Activated naive CD4-positive, alpha-beta T cell treated with anti-CD3 and anti-CD28 coated beads, Interleukin-2, amount 50 U/mL, for 72 hours (primary cell): ENCODE data around the gene DLGAP4. TPM values are rescaled to one million over a fixed set of nuclear protein-coding genes. Genes with fewer than 3 reads are reported as not detected.

Experiments used
- ATAC-seq, 2 donors: fragments of 150-1000 bp; cut with Tn5 transposase; 2 replicates each; pipeline ENCODE4 v1.10.0; 2021; ENCODE audit warnings: mild to moderate bottlenecking in 2 of 2, moderate library complexity in 2 of 2
- DNase-seq, 2 donors: peaks; one replicate each; pipeline ENCODE4 v3.0.0; 2021 to 2022; ENCODE audit warnings: low spot score in 2 of 2
- H3K27ac Mint-ChIP-seq, 2 donors: one replicate each; pipeline ENCODE4 v1.8.0; 2022; ENCODE audit warnings: mild to moderate bottlenecking in 2 of 2, mixed read lengths in 2 of 2
- H3K36me3 Mint-ChIP-seq, 2 donors: one replicate each; pipeline ENCODE4 v1.8.0; 2022; ENCODE audit warnings: mixed read lengths in 2 of 2
- H3K9me3 Mint-ChIP-seq, 2 donors: one replicate each; pipeline ENCODE4 v1.8.0; 2022; ENCODE audit warnings: mixed read lengths in 2 of 2
- total RNA-seq, 2 donors: library from RNA; stranded (reverse); gene quantifications; one replicate each; pipeline ENCODE4 v1.2.3, GENCODE V29; 2022

Gene DLGAP4
- total RNA-seq, 2 donors from 2014 or later: 29.7 to 40.2 TPM

GRCh38 chr20:36396340-36396739 lies 90.2 kb downstream of the DLGAP4 start:
- H3K27ac Mint-ChIP-seq: no peak overlapping the region
- H3K36me3 Mint-ChIP-seq: no peaks in the 10 kb centered on the region
- H3K9me3 Mint-ChIP-seq: peaks cover 0 to 6% of the 10 kb centered on the region in 2 donors
- ATAC-seq (no peak), DNase-seq (no peak)

DNA sequence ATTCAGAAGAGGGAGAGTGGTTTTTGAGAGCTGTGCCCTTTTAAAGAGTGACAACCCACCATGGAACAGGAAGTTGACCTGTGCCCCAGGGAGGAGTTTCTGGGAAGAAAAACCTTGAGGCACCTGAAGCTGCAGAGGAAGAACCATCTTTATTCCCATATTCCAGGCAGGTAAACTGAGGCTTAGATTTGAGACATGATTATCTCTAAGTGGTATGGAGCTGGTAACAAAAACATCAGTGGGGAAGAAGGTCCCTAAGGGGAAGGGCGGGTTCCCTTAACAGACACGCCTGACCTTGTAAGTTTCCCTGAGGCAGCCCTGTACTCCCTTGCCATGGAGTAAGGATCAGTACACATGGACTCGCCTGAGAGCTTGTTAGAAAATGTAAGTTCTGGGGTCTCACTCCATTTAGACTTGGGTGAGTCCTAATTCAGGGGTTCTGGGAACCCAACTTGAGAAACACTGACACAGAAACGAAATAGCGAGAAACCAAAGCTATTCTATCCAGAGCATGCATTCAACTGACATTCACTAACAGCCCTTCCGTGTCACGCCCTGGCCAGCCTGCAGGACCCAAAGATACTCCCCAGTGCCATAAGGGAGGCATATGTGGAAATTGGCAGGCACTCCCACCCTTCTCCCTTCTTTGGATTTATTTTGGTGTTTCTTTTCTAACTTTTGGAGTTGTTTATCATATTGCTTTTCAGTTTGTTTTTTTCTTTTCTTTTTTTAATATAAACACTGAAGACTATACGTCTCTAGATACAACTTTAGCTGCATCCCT lies 90.9 kb downstream of the DLGAP4 start:
- Mint-ChIP-seq H3K9me3 (peaks cover 0 to 6% of the 10 kb centered on the region in 2 donors), H3K36me3 (no peaks in the 10 kb centered on the region), H3K27ac (peak overlapping the region in 1 of 2 donors; percentile 8)
- no peak for ATAC-seq
- no peak for DNase-seq

- Mint-ChIP-seq H3K27ac (no peak overlapping the region), H3K36me3 (no peaks in the 10 kb centered on the region), H3K9me3 (peaks cover 0 to 6% of the 10 kb centered on the region in 2 donors)
- DNase-seq (no peak), ATAC-seq (no peak)
These were observed 92.4 kb downstream of the DLGAP4 start for GRCh38 chr20:36398515-36398914.

DNA sequence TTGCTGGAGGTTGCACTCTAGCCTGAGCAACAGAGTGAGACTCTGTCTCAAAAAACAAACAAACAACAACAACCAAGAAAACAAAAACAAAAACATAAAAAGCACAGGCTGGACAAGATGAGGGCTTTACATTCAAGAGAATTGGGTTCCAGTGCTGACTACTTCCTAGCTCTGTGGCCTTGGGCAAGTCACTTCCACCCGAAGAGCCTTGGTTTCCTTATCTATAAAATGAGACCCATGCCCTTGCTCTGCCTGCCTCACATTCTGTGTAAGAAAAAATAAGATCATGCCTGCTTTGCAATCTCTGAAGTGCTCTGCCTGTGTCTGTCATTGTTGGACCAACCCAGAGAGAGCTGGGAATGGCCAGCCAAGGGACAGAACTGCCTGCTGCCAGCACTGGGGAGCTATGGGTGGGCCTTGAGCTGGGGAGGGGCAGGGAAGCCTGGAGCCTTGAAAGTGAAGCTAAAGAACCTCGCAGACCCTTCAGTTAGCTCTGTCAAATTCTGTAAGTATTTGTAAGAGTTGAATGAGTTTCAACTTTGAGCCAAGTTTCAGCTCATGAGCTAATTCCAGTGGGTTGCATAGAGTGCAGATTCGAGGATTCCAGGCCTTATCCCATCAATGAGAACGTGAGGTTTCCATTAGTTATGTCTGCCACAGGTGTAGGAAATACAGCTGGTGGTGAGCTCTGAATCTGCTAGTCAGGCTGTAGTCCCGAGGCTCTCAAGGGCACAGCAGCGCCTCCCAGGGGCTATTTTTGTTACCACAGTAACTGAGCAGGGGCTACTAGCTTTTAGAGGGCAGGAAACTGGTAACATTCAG lies 93.2 kb downstream of the DLGAP4 start:
- peak in 1 of 2 donors; percentile 69 for DNase-seq
- peak; percentile 36 to 84 for ATAC-seq

GRCh38 chr20:36399969-36400545 lies 93.9 kb downstream of the DLGAP4 start:
- Mint-ChIP-seq H3K27ac (no peak overlapping the region), H3K9me3 (peaks cover 0 to 6% of the 10 kb centered on the region in 2 donors), H3K36me3 (no peaks in the 10 kb centered on the region)
- DNase-seq: no peak
- ATAC-seq: no peak

More for the DNA sequence above, 93.2 kb downstream of the DLGAP4 start:
- no peaks in the 10 kb centered on the region for H3K36me3 Mint-ChIP-seq
- no peak overlapping the region for H3K27ac Mint-ChIP-seq
- peaks cover 0 to 6% of the 10 kb centered on the region in 2 donors for H3K9me3 Mint-ChIP-seq

- H3K36me3 Mint-ChIP-seq: no peaks in the 10 kb centered on the region
- H3K27ac Mint-ChIP-seq: peak overlapping the region in 1 of 2 donors; percentile 7
- DNase-seq (no peak), ATAC-seq (no peak)
- peaks cover 0 to 5% of the 10 kb centered on the region in 2 donors for H3K9me3 Mint-ChIP-seq
These were observed 95.0 kb downstream of the DLGAP4 start for GRCh38 chr20:36400909-36401735.

- Mint-ChIP-seq H3K9me3 (no peaks in the 10 kb centered on the region), H3K36me3 (no peaks in the 10 kb centered on the region), H3K27ac (no peak overlapping the region)
- DNase-seq (no peak), ATAC-seq (no peak)
These were observed 96.6 kb downstream of the DLGAP4 start for GRCh38 chr20:36402708-36403107.

DNA sequence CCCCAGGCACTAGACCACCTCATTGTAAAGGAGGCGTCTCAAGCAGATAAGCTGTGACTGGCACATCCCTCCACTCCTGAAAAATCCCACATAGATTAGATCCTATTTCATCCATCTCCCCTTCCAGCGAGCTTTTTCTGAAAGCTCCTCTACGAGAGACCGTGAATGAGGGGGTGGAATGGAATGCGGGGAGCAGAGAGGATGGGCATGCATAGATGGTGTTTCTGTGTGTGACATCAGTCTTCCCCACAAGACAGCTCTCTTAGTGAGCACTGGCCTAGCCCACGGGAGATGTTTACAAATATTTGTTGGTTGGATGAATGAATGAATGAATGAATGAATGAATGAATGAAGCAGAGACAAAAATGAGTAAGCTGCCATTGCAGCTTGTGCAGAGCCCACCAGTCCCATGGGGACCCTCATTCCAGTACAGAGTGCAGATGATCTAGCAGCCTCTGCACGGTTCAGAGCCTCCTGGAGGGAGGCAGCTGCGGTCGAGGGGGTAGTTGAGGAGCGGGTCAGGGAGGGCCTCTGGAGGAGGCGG lies 98.4 kb downstream of the DLGAP4 start:
- no peak overlapping the region for H3K27ac Mint-ChIP-seq
- ATAC-seq: no peak
- no peaks in the 10 kb centered on the region for H3K9me3 Mint-ChIP-seq
- no peak for DNase-seq
- H3K36me3 Mint-ChIP-seq: no peaks in the 10 kb centered on the region

DNA sequence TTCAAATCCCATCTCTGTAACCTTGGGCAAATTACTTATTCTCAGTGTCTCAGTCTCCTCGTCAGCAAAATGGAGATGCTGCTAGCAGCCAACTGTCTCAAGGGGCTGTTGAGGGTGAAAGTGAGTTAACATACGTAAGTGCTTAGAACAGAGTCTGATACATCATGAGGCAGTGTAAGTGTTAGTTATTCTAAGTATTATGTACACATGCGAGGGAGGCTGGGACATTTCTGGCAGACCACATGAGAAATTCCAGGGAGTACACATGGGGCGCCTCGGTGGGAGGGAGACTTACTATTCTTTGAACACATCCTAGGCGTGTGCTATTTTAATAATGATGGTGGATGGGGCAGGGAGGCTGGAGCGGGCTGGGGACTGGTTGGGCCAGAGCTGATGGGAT lies 99.1 kb downstream of the DLGAP4 start:
- DNase-seq: no peak
- ATAC-seq: no peak
- Mint-ChIP-seq H3K9me3 (no peaks in the 10 kb centered on the region), H3K36me3 (no peaks in the 10 kb centered on the region), H3K27ac (peak overlapping the region in 1 of 2 donors; percentile 1)

DNA sequence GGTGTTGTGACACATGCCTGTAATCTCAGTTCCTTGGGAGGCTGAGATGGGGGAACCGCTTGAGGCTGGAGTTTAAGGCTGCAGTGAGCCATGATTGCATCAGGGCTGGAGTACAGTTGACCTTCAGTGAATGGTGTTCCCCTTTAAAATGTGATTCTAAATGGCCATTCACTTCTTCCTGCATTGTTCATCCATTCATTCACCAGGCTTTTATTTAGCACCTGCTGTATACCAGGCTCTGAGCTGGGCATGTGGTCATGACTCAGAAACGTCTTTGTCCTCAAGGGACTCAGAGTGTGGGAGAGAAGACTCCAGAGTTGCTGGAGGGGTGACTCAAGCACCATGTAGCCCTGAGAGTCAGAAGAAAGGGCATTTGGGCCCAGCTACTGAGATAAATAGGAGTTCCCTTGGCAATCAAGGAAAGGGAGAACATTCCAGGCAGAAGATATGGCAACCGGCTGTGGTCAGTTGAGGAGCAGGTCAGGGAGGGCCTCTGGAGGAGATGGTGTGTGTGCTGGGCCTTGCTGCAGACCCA lies 101.1 kb downstream of the DLGAP4 start:
- no peaks in the 10 kb centered on the region for H3K9me3 Mint-ChIP-seq
- no peak for DNase-seq
- H3K27ac Mint-ChIP-seq: no peak overlapping the region
- H3K36me3 Mint-ChIP-seq: no peaks in the 10 kb centered on the region
- ATAC-seq: peak in 1 of 2 donors; percentile 74

DNA sequence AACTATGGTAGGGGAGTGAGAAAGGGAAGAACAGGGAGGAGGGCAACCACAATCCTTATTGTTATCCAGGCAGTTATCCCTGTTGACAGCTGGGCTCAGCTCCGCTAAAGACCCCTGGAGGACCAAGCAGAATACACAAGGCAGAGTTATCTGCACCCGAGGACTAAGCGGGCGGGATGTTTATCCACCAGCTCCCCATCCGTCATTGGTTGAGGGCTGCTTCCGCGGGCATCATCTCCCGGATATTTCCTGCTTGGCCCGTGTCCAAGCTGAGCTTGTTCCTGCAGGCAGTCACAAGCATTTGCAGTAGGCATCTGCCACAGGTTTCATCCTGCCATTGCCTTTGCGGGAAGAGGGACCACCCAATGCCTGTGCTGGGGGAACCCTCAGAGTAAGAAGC lies 102.1 kb downstream of the DLGAP4 start:
- ATAC-seq (no peak), DNase-seq (no peak)
- H3K36me3 Mint-ChIP-seq: no peaks in the 10 kb centered on the region
- no peak overlapping the region for H3K27ac Mint-ChIP-seq
- no peaks in the 10 kb centered on the region for H3K9me3 Mint-ChIP-seq

GRCh38 chr20:36411861-36412454 lies 105.8 kb downstream of the DLGAP4 start:
- Mint-ChIP-seq H3K27ac (peak overlapping the region in 1 of 2 donors; percentile 85), H3K36me3 (no peaks in the 10 kb centered on the region), H3K9me3 (no peaks in the 10 kb centered on the region)
- DNase-seq (no peak), ATAC-seq (no peak)

DNA sequence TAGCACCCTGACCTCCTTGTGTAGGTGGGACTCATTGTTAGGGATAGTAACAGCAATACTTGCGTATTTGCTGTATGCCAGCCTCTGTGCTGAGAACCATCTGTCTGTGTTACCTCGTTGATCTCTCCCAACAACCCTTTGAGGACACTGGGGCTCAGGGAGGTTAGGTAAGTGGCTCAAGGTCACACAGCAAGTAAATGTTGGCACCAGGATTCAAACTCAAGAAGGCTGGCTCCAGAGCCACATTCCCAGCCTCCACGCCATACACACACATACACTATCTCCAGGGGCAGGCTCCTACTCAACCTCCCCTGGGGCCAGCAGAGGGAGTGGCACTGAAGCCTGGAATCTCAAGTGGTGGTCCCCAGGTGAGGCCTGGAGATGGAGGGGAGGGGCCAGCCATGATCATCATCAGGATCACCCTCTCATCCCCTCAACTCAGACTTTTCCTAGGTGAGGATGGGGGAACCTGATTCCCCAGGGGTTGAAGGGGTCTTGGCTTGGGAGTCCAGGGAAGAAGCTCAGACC lies 109.4 kb downstream of the DLGAP4 start:
- Mint-ChIP-seq H3K9me3 (no peaks in the 10 kb centered on the region), H3K36me3 (no peaks in the 10 kb centered on the region)
- ATAC-seq: no peak

DNA sequence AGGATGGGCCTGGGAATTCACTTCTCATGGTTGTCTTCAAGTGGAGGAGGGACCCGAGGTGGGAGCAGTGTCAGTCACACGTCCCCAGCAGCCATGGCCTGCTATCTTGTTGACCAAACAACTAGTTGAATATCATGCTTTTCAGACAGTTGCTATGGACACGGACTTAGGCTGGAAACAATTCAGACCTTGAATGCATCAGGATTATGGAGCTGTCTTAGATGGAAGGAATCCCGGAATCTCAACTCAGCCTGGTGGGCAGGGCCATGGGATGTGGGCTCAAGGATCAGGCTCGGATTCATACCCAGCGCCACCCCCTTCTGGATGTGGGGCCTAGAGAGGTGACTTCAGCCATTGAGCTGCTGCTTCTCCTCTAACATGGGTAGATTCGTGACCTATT lies 112.6 kb downstream of the DLGAP4 start:
- Mint-ChIP-seq H3K27ac (no peak overlapping the region), H3K36me3 (no peaks in the 10 kb centered on the region), H3K9me3 (no peaks in the 10 kb centered on the region)
- ATAC-seq (no peak), DNase-seq (no peak)

More for the DNA sequence above, 109.4 kb downstream of the DLGAP4 start:
- DNase-seq: no peak
- H3K27ac Mint-ChIP-seq: no peak overlapping the region

DNA sequence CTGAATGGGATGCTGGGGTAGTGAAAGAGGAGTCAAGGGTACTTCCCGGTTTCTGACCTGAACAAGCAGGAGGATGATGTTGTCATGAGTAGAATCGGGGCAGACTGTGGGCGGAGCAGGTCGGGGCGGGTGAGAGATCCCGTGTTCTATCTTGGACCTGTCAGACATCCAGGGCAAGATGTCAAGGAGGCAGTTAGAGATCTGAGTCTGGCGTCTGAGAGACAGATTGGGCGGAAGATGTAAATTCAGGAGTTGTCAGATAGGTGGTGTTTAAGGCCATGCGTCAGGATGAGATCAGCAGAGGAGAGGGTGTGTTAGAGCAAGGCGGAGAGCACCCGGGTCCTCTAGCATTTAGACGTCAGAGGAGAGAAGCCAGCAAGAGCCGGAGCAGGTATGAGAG lies 115.5 kb downstream of the DLGAP4 start:
- Mint-ChIP-seq H3K36me3 (no peaks in the 10 kb centered on the region), H3K9me3 (no peaks in the 10 kb centered on the region), H3K27ac (no peak overlapping the region)
- DNase-seq (no peak), ATAC-seq (no peak)
